ENCODE measurements around the gene MAFG.
A peak's percentile ranks its signal among the peaks of the same experiment; 100 is the strongest.

The MAFG gene

GRCh38 chr17:81939218-81939617 lies 11.7 kb upstream of the MAFG start:
- no peak overlapping the region for H3K27ac ChIP-seq (ENCODE audit: low read depth, low read length)
- peaks cover 4 to 7% of the 10 kb centered on the region in 2 experiments for H3K36me3 ChIP-seq (ENCODE audit: control insufficient read depth in 1 of 2, insufficient read depth in 2 of 2, low read length in 2 of 2)
- peaks cover 4% of the 10 kb centered on the region for H3K79me2 ChIP-seq (ENCODE audit: control insufficient read depth, insufficient read depth, low read length, poor library complexity)
- H3K27me3 ChIP-seq (ENCODE audit: insufficient read depth, low read length): no peaks in the 10 kb centered on the region
- H4K8ac ChIP-seq (ENCODE audit: low read depth, low read length): no peak overlapping the region
- no peak overlapping the region for H3K4ac ChIP-seq (ENCODE audit: low read depth, low read length)
- H3K9me3 ChIP-seq (ENCODE audit: insufficient read depth, low read depth, low read length): no peaks in the 10 kb centered on the region
- no peak overlapping the region for H2BK5ac ChIP-seq (ENCODE audit: low read depth, low read length, poor library complexity)
- peaks cover 9% of the 10 kb centered on the region for H3K79me1 ChIP-seq (ENCODE audit: low read length)
- H2AFZ ChIP-seq (ENCODE audit: insufficient read depth, low read length, poor library complexity): no peak overlapping the region
- no CpG with 5 or more reads among the region's 15 CpGs for WGBS (ENCODE audit: extremely low coverage, insufficient coverage, insufficient read length)
- no peak overlapping the region for H2AK5ac ChIP-seq (ENCODE audit: low read length)
- no peak overlapping the region for H2BK120ac ChIP-seq (ENCODE audit: insufficient read depth, low read length, poor library complexity)
- DNase-seq: no peak
- H3K14ac ChIP-seq (ENCODE audit: low read length): no peak overlapping the region
- no peak overlapping the region for H3K18ac ChIP-seq (ENCODE audit: low read length)
- H2BK12ac ChIP-seq (ENCODE audit: low read length): no peak overlapping the region
- H3K4me1 ChIP-seq (ENCODE audit: control insufficient read depth in 1 of 2, insufficient read depth in 2 of 2, low read length in 2 of 2): peaks cover 6 to 9% of the 10 kb centered on the region in 2 experiments
- no peak overlapping the region for H3K4me3 ChIP-seq (ENCODE audit: low read depth, low read length)
- H3K4me2 ChIP-seq (ENCODE audit: low read length): no peak overlapping the region
- no peak overlapping the region for H3K23ac ChIP-seq (ENCODE audit: low read length)
- H3K9ac ChIP-seq (ENCODE audit: low read length): no peak overlapping the region
- H4K91ac ChIP-seq (ENCODE audit: low read depth, low read length): no peak overlapping the region
- H4K12ac ChIP-seq (ENCODE audit: low read depth, low read length): no peak overlapping the region

GRCh38 chr17:81935709-81936084 lies 8.2 kb upstream of the MAFG start:
- Histone ChIP-seq H3K4me1 (ENCODE audit: control insufficient read depth in 1 of 2, insufficient read depth in 2 of 2, low read length in 2 of 2) (peaks cover 6 to 9% of the 10 kb centered on the region in 2 experiments), H3K9ac (ENCODE audit: low read length) (no peak overlapping the region), H3K4ac (ENCODE audit: low read depth, low read length) (no peak overlapping the region), H3K79me2 (ENCODE audit: control insufficient read depth, insufficient read depth, low read length, poor library complexity) (peaks cover 4% of the 10 kb centered on the region), H3K27ac (ENCODE audit: low read depth, low read length) (no peak overlapping the region), H3K18ac (ENCODE audit: low read length) (no peak overlapping the region), H3K79me1 (ENCODE audit: low read length) (peaks cover 9% of the 10 kb centered on the region), H3K23ac (ENCODE audit: low read length) (no peak overlapping the region), H3K4me3 (ENCODE audit: low read depth, low read length) (no peak overlapping the region), H3K4me2 (ENCODE audit: low read length) (peak overlapping the region; percentile 18), H3K9me3 (ENCODE audit: insufficient read depth, low read depth, low read length) (no peaks in the 10 kb centered on the region), H2BK120ac (ENCODE audit: insufficient read depth, low read length, poor library complexity) (no peak overlapping the region), H2BK5ac (ENCODE audit: low read depth, low read length, poor library complexity) (no peak overlapping the region), H4K91ac (ENCODE audit: low read depth, low read length) (no peak overlapping the region), H4K12ac (ENCODE audit: low read depth, low read length) (no peak overlapping the region), H3K36me3 (ENCODE audit: control insufficient read depth in 1 of 2, insufficient read depth in 2 of 2, low read length in 2 of 2) (peaks cover 4 to 10% of the 10 kb centered on the region in 2 experiments), H3K14ac (ENCODE audit: low read length) (no peak overlapping the region), H4K8ac (ENCODE audit: low read depth, low read length) (no peak overlapping the region), H2AFZ (ENCODE audit: insufficient read depth, low read length, poor library complexity) (no peak overlapping the region), H2BK12ac (ENCODE audit: low read length) (no peak overlapping the region), H2AK5ac (ENCODE audit: low read length) (no peak overlapping the region), H3K27me3 (ENCODE audit: insufficient read depth, low read length) (no peaks in the 10 kb centered on the region)
- no CpG with 5 or more reads among the region's 6 CpGs for WGBS (ENCODE audit: extremely low coverage, insufficient coverage, insufficient read length)
- no peak for DNase-seq

GRCh38 chr17:81934850-81935708 lies 7.5 kb upstream of the MAFG start:
- H2BK5ac ChIP-seq (ENCODE audit: low read depth, low read length, poor library complexity): no peak overlapping the region
- no peak overlapping the region for H4K12ac ChIP-seq (ENCODE audit: low read depth, low read length)
- H3K14ac ChIP-seq (ENCODE audit: low read length): no peak overlapping the region
- H3K23ac ChIP-seq (ENCODE audit: low read length): no peak overlapping the region
- no peak overlapping the region for H3K4ac ChIP-seq (ENCODE audit: low read depth, low read length)
- no peaks in the 10 kb centered on the region for H3K9me3 ChIP-seq (ENCODE audit: insufficient read depth, low read depth, low read length)
- peaks cover 9% of the 10 kb centered on the region for H3K79me1 ChIP-seq (ENCODE audit: low read length)
- H4K91ac ChIP-seq (ENCODE audit: low read depth, low read length): no peak overlapping the region
- H2BK12ac ChIP-seq (ENCODE audit: low read length): no peak overlapping the region
- H2AFZ ChIP-seq (ENCODE audit: insufficient read depth, low read length, poor library complexity): no peak overlapping the region
- no peak overlapping the region for H3K27ac ChIP-seq (ENCODE audit: low read depth, low read length)
- no peak overlapping the region for H3K9ac ChIP-seq (ENCODE audit: low read length)
- H3K79me2 ChIP-seq (ENCODE audit: control insufficient read depth, insufficient read depth, low read length, poor library complexity): peaks cover 4% of the 10 kb centered on the region
- no CpG with 5 or more reads among the region's 38 CpGs for WGBS (ENCODE audit: extremely low coverage, insufficient coverage, insufficient read length)
- no peak overlapping the region for H3K4me3 ChIP-seq (ENCODE audit: low read depth, low read length)
- no peaks in the 10 kb centered on the region for H3K27me3 ChIP-seq (ENCODE audit: insufficient read depth, low read length)
- no peak overlapping the region for H2AK5ac ChIP-seq (ENCODE audit: low read length)
- H2BK120ac ChIP-seq (ENCODE audit: insufficient read depth, low read length, poor library complexity): no peak overlapping the region
- no peak overlapping the region for H3K18ac ChIP-seq (ENCODE audit: low read length)
- H3K4me1 ChIP-seq (ENCODE audit: control insufficient read depth in 1 of 2, insufficient read depth in 2 of 2, low read length in 2 of 2): peaks cover 6 to 9% of the 10 kb centered on the region in 2 experiments
- H3K36me3 ChIP-seq (ENCODE audit: control insufficient read depth in 1 of 2, insufficient read depth in 2 of 2, low read length in 2 of 2): peaks cover 4 to 10% of the 10 kb centered on the region in 2 experiments
- H4K8ac ChIP-seq (ENCODE audit: low read depth, low read length): no peak overlapping the region
- H3K4me2 ChIP-seq (ENCODE audit: low read length): no peak overlapping the region
- DNase-seq: no peak

- H2AFZ ChIP-seq (ENCODE audit: insufficient read depth, low read length, poor library complexity): no peak overlapping the region
Observed at GRCh38 chr17:81934098-81934757, 6.7 kb upstream of the MAFG start.

More at GRCh38 chr17:81934098-81934757, 6.7 kb upstream of the MAFG start:
- Histone ChIP-seq H3K27me3 (ENCODE audit: insufficient read depth, low read length) (no peaks in the 10 kb centered on the region), H3K23ac (ENCODE audit: low read length) (no peak overlapping the region), H2BK120ac (ENCODE audit: insufficient read depth, low read length, poor library complexity) (no peak overlapping the region), H4K8ac (ENCODE audit: low read depth, low read length) (no peak overlapping the region), H4K12ac (ENCODE audit: low read depth, low read length) (no peak overlapping the region), H4K91ac (ENCODE audit: low read depth, low read length) (no peak overlapping the region), H3K9ac (ENCODE audit: low read length) (no peak overlapping the region), H2BK5ac (ENCODE audit: low read depth, low read length, poor library complexity) (no peak overlapping the region), H2AK5ac (ENCODE audit: low read length) (no peak overlapping the region), H3K4ac (ENCODE audit: low read depth, low read length) (no peak overlapping the region), H3K79me1 (ENCODE audit: low read length) (peaks cover 9% of the 10 kb centered on the region), H3K27ac (ENCODE audit: low read depth, low read length) (no peak overlapping the region), H3K4me1 (ENCODE audit: control insufficient read depth in 1 of 2, insufficient read depth in 2 of 2, low read length in 2 of 2) (peaks cover 6 to 9% of the 10 kb centered on the region in 2 experiments), H3K14ac (ENCODE audit: low read length) (no peak overlapping the region), H3K79me2 (ENCODE audit: control insufficient read depth, insufficient read depth, low read length, poor library complexity) (peaks cover 4% of the 10 kb centered on the region), H3K4me3 (ENCODE audit: low read depth, low read length) (no peak overlapping the region), H3K9me3 (ENCODE audit: insufficient read depth, low read depth, low read length) (no peaks in the 10 kb centered on the region), H3K18ac (ENCODE audit: low read length) (no peak overlapping the region), H3K4me2 (ENCODE audit: low read length) (no peak overlapping the region), H3K36me3 (ENCODE audit: control insufficient read depth in 1 of 2, insufficient read depth in 2 of 2, low read length in 2 of 2) (peaks cover 4 to 10% of the 10 kb centered on the region in 2 experiments), H2BK12ac (ENCODE audit: low read length) (no peak overlapping the region)
- no peak for DNase-seq
- no CpG with 5 or more reads among the region's 23 CpGs for WGBS (ENCODE audit: extremely low coverage, insufficient coverage, insufficient read length)
